Coronary artery (tissue), 2 donors: Measurements from ENCODE around the gene RALGDS.

Experiments used
- DNase-seq: peaks from one replicate; pipeline ENCODE4 v3.0.0-alpha.2; 2017; ENCODE audit warnings: low spot score
- H3K27ac ChIP-seq, 2 donors: fragments of 200-600 bp; sonication (generic); one replicate each; pipeline ENCODE4 v1.5.1; 2016 to 2019
- H3K4me3 ChIP-seq: fragments of 200-600 bp; sonication (generic); 2 replicates; pipeline ENCODE4 v1.5.1; 2016; ENCODE audit warnings: mild to moderate bottlenecking, moderate library complexity
- CTCF ChIP-seq: fragments of 200-600 bp; sonication (generic); IDR thresholded peaks from one replicate; pipeline ENCODE4 v1.5.1; 2019; ENCODE audit warnings: antibody characterized with exemption

Gene RALGDS

DNA sequence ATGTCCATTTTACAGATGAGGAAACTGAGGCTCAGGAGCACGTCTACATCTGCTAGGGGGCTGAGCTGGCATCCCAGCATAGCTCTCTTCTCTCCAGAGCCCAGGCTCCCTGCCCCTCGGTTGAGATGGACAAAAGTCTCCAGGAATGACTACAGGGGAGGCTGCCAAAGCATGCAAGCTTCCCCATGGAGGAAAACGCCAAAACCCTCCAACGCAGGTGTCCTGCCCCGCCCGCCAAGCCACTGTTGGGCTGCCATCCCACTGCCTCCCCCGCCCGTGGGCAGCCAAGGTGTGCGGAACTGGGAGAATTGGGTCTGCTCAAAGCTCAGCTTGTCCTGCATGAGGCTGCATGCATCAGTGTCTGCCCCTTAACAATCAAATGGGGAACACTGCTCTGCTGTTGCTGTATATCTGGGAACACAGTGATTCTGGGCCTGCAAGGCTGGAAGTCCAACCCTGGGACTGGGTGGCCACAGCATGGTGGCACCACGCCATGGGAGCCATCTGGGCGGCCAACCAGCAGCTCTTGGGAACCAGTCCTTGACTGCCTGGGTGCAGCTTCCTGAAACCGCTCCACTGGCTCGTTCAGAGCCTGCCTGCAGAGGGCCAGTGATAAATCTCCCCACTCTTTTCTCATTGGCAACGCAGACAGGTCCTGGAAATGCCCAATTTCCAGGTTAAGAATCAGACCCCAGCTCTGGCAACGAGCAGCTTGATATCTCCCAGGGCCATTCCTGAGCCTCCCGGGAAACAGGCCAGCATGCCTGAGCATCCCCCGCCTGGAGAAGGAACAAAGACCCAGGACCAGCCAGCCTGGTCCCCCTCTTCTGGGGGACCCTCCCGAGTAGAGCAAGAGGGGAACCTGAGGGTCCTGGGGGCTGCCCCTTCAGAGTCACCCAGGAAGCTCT lies 3.5 kb downstream of the RALGDS start:
- Histone ChIP-seq H3K27ac (peak overlapping the region in 1 of 2 donors; percentile 96), H3K4me3 (no peak overlapping the region)
- no peak for TF ChIP-seq CTCF
- DNase-seq = no peak

- H3K4me3 ChIP-seq = no peak overlapping the region
- DNase-seq = no peak
- no peak overlapping the region for H3K27ac ChIP-seq
- no peak for TF ChIP-seq CTCF
Observed at GRCh38 chr9:133116346-133117231, 4.5 kb downstream of the RALGDS start.

DNA sequence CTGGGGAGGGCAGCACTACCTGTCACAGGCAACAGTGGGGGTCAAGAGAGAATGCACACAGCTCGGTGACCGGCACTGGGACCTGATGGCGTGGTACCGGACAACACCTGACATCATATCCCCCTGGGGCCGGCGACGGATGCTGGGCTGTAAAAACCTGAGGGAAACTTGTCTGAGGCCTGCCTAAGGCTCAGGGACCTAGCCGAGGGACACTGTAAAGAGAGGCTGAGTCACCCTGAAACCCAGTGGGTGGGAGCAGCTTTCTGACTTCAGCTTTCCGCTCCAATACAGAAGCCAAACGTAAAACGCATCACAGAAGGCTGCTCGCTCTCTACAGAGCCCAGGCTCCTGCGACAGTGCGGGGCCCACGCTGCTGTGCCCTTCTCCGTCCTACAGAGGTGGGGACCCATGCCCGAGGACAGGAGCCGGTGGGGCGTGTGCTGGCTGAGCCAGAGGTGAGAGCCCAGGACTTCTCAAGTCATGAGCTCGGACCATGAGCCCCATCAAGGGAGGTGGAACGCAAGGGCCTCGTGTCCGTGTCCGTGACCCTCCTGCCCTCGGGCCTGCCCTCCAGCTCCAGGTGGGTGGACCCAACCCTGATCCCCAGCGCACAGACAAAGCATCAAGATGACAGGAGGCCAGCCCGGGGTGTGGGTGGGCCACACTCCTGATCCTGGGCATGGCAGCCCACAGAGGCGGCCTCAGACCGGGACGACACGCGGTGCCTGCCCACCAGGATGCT lies 5.3 kb downstream of the RALGDS start:
- no peak overlapping the region for H3K4me3 ChIP-seq
- DNase-seq = no peak
- TF ChIP-seq CTCF = no peak
- H3K27ac ChIP-seq = peak overlapping the region in 1 of 2 donors; percentile 82

- Histone ChIP-seq H3K27ac (peak overlapping the region in 1 of 2 donors; percentile 82), H3K4me3 (peak overlapping the region; percentile 32)
- TF ChIP-seq CTCF = no peak
- DNase-seq = no peak
Observed at GRCh38 chr9:133114886-133115603, 6.0 kb downstream of the RALGDS start.

DNA sequence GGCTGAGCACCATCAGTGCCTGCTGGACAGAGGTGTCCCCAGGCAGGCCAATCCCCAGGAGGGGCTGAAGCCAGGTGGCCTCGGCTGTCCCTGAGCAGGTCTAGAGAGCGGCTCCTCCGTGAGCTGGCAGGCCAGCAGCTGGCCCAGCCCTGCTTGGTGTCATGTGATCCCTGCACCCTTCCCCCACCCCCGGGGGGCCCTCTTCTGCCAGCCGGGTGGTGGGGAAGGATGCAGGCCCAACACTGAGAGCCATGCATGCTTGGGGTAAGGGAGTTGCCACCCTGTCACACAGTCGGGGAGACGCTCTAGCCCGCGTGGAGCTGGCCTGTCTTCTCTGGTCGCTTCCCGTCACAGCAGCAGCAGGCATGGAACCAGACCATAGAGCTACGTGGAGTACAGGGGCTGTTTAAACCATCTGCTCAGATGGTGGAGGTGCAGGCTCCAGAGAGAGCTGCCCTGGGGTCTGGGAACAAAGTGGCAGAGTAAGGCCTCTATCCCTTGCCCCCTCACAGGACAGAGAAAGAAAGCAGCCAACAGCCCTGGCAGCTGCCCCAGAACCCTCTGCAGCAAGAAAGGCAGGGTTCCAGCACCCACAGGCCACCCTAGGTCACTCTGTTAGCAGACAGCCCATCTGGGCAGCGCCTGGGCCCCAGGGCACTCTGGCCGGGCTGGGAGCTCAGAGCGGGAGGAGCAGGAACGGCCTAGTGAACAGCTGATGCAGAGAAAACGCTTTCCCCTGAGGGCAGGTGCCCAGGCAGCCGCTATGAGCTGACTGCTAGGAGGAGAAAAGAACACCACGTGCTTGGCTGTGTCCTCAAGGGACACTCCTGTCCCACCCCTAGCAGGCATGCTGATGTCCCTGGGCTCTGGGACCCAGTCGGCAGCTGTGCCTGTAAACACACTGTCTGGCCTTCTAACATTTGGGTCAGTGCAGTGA lies 6.8 kb downstream of the RALGDS start:
- DNase-seq = no peak
- H3K4me3 ChIP-seq = peak overlapping the region; percentile 41
- H3K27ac ChIP-seq = peak overlapping the region; percentile 36 to 82
- TF ChIP-seq CTCF = no peak
